GM19099 (cell line): Measurements from ENCODE around the gene HCRT.

Source experiments
- POLR2A ChIP-seq: IDR thresholded peaks from 3 replicates; pipeline ENCODE4 v1.6.1; 2011; ENCODE audit warnings: low read depth; ENCODE audit not compliant: insufficient read length; ENCODE audit errors: extremely low read depth

The HCRT gene

GRCh38 chr17:42184713-42185620, at the start of gene HCRT:
TSS of gene HCRT (minus strand) at chr17:42185452. CDS start at chr17:42185365, 87 bp downstream.
- no peak for TF ChIP-seq POLR2A

GRCh38 chr17:42233994-42234393, 48.7 kb upstream of the HCRT start:
- TF ChIP-seq POLR2A: no peak

- no peak for TF ChIP-seq POLR2A
Observed at GRCh38 chr17:42233156-42233555, 47.9 kb upstream of the HCRT start.

GRCh38 chr17:42230225-42230624, 45.0 kb upstream of the HCRT start:
- no peak for TF ChIP-seq POLR2A

- no peak for TF ChIP-seq POLR2A
Observed at GRCh38 chr17:42227849-42228700, 42.8 kb upstream of the HCRT start.

- no peak for TF ChIP-seq POLR2A
Observed at GRCh38 chr17:42225646-42226045, 40.4 kb upstream of the HCRT start.

GRCh38 chr17:42224651-42225050, 39.4 kb upstream of the HCRT start:
- TF ChIP-seq POLR2A: no peak

GRCh38 chr17:42221886-42222745, 36.9 kb upstream of the HCRT start:
- no peak for TF ChIP-seq POLR2A

- no peak for TF ChIP-seq POLR2A
Observed at GRCh38 chr17:42214156-42214555, 28.9 kb upstream of the HCRT start.

GRCh38 chr17:42212382-42212781, 27.1 kb upstream of the HCRT start:
- TF ChIP-seq POLR2A: no peak

GRCh38 chr17:42210046-42210445, 24.8 kb upstream of the HCRT start:
- TF ChIP-seq POLR2A: no peak

- TF ChIP-seq POLR2A: no peak
Observed at GRCh38 chr17:42203354-42203753, 18.1 kb upstream of the HCRT start.

GRCh38 chr17:42202696-42203095, 17.4 kb upstream of the HCRT start:
- no peak for TF ChIP-seq POLR2A

GRCh38 chr17:42202159-42202558, 16.9 kb upstream of the HCRT start:
- TF ChIP-seq POLR2A: no peak

- no peak for TF ChIP-seq POLR2A
Observed at GRCh38 chr17:42201458-42201772, 16.2 kb upstream of the HCRT start.
